ENCODE data around the gene ZNF142. TPM values are rescaled to one million over a fixed set of nuclear protein-coding genes. Genes with fewer than 3 reads are reported as not detected.

Gene ZNF142
- total and polyA plus RNA-seq, 2 of the 8 experiments (the other 6 are each of a cell fraction or from before 2014, with no cell fraction given): 9.4 to 32.5 TPM

Small RNAs within 50 kb of the gene (small RNA-seq; reads per million reads assigned to genes)
- not detected for gene RNU6-136P (ENCODE audit: insufficient read depth)

Other genes starting within 250 kb of the ZNF142 start
- 7.0 and 8.2 TPM in 2 replicates for gene VIL1, start 240.5 kb downstream of the ZNF142 start, total RNA-seq (2021; fragmentation: NEBNext Ultra II Directional; extraction: Animal tissue kit (Norgen Biotek cat#: 25700))
- 6.2 and 8.1 TPM in 2 replicates for gene VIL1, start 240.5 kb downstream of the ZNF142 start, polyA plus RNA-seq (2011; rRNA removed)
- 22.3 and 29.1 TPM in 2 replicates for gene USP37, start 91.3 kb downstream of the ZNF142 start, total RNA-seq (2021; fragmentation: NEBNext Ultra II Directional; extraction: Animal tissue kit (Norgen Biotek cat#: 25700))
- 1.9 and 3.8 TPM in 2 replicates for gene USP37, start 91.3 kb downstream of the ZNF142 start, polyA plus RNA-seq (2011; rRNA removed)
- gene CNOT9, start 90.8 kb downstream of the ZNF142 start, total RNA-seq (2021; fragmentation: NEBNext Ultra II Directional; extraction: Animal tissue kit (Norgen Biotek cat#: 25700)): 78.1 and 81.2 TPM in 2 replicates
- 64.3 and 79.3 TPM in 2 replicates for gene CNOT9, start 90.8 kb downstream of the ZNF142 start, polyA plus RNA-seq (2011; rRNA removed)
- gene PLCD4, start 51.7 kb downstream of the ZNF142 start, total RNA-seq (2021; fragmentation: NEBNext Ultra II Directional; extraction: Animal tissue kit (Norgen Biotek cat#: 25700)): 0.50 and 0.61 TPM in 2 replicates
- 0.16 and 0.21 TPM in 2 replicates for gene PLCD4, start 51.7 kb downstream of the ZNF142 start, polyA plus RNA-seq (2011; rRNA removed)
- gene BCS1L, start 60 bp upstream of the ZNF142 start, total RNA-seq (2021; fragmentation: NEBNext Ultra II Directional; extraction: Animal tissue kit (Norgen Biotek cat#: 25700)): 22.0 and 23.7 TPM in 2 replicates
- gene BCS1L, start 60 bp upstream of the ZNF142 start, polyA plus RNA-seq (2011; rRNA removed): 37.1 and 60.4 TPM in 2 replicates
- gene RNF25, start 12.4 kb upstream of the ZNF142 start, total RNA-seq (2021; fragmentation: NEBNext Ultra II Directional; extraction: Animal tissue kit (Norgen Biotek cat#: 25700)): 19.6 and 24.7 TPM in 2 replicates
- 29.6 and 31.6 TPM in 2 replicates for gene RNF25, start 12.4 kb upstream of the ZNF142 start, polyA plus RNA-seq (2011; rRNA removed)
- gene STK36, start 12.5 kb upstream of the ZNF142 start, total RNA-seq (2021; fragmentation: NEBNext Ultra II Directional; extraction: Animal tissue kit (Norgen Biotek cat#: 25700)): 34.9 and 41.4 TPM in 2 replicates
- gene STK36, start 12.5 kb upstream of the ZNF142 start, polyA plus RNA-seq (2011; rRNA removed): 57.6 and 65.8 TPM in 2 replicates
- 105 and 106 TPM in 2 replicates for gene TTLL4, start 51.2 kb upstream of the ZNF142 start, total RNA-seq (2021; fragmentation: NEBNext Ultra II Directional; extraction: Animal tissue kit (Norgen Biotek cat#: 25700))
- gene TTLL4, start 51.2 kb upstream of the ZNF142 start, polyA plus RNA-seq (2011; rRNA removed): 63.1 and 71.1 TPM in 2 replicates
- gene CYP27A1, start 122.5 kb upstream of the ZNF142 start, total RNA-seq (2021; fragmentation: NEBNext Ultra II Directional; extraction: Animal tissue kit (Norgen Biotek cat#: 25700)): 3.9 and 5.4 TPM in 2 replicates
- 12.9 and 14.7 TPM in 2 replicates for gene CYP27A1, start 122.5 kb upstream of the ZNF142 start, polyA plus RNA-seq (2011; rRNA removed)
- not detected in 2 replicates for gene PRKAG3, start 172.2 kb upstream of the ZNF142 start, total RNA-seq (2021; fragmentation: NEBNext Ultra II Directional; extraction: Animal tissue kit (Norgen Biotek cat#: 25700))
- not detected in 2 replicates for gene PRKAG3, start 172.2 kb upstream of the ZNF142 start, polyA plus RNA-seq (2011; rRNA removed)
- not detected in 2 replicates for gene WNT6, start 200.2 kb upstream of the ZNF142 start, total RNA-seq (2021; fragmentation: NEBNext Ultra II Directional; extraction: Animal tissue kit (Norgen Biotek cat#: 25700))
- not detected in 2 replicates for gene WNT6, start 200.2 kb upstream of the ZNF142 start, polyA plus RNA-seq (2011; rRNA removed)
- gene WNT10A, start 221.2 kb upstream of the ZNF142 start, total RNA-seq (2021; fragmentation: NEBNext Ultra II Directional; extraction: Animal tissue kit (Norgen Biotek cat#: 25700)): not detected in 2 replicates
- gene WNT10A, start 221.2 kb upstream of the ZNF142 start, polyA plus RNA-seq (2011; rRNA removed): 0.05 TPM in 1 of 2 replicates, not detected in the other

Measured in H1 (cell line).